IPS DF 4.7 (cell line): ENCODE data around the gene KIAA1549.

Source experiments
- DNase-seq: peaks from one replicate; pipeline ENCODE4 v3.0.0-alpha.2; 2013; ENCODE audit warnings: low spot score; ENCODE audit errors: extremely low read depth

Gene KIAA1549

GRCh38 chr7:138854115-138854645, 127.0 kb downstream of the KIAA1549 start:
- DNase-seq: no peak

- no peak for DNase-seq
Observed at GRCh38 chr7:138853448-138853847, 127.7 kb downstream of the KIAA1549 start.

- DNase-seq: no peak
Observed at GRCh38 chr7:138852469-138852868, 128.7 kb downstream of the KIAA1549 start.

- DNase-seq: no peak
Observed at GRCh38 chr7:138849701-138850100, 131.5 kb downstream of the KIAA1549 start.

- no peak for DNase-seq
Observed at GRCh38 chr7:138848056-138848980, 132.9 kb downstream of the KIAA1549 start.

- DNase-seq: no peak
Observed at GRCh38 chr7:138845711-138846110, 135.5 kb downstream of the KIAA1549 start.

- DNase-seq: no peak
Observed at GRCh38 chr7:138843632-138844580, 137.3 kb downstream of the KIAA1549 start.

- no peak for DNase-seq
Observed at GRCh38 chr7:138842111-138842510, 139.1 kb downstream of the KIAA1549 start.

- DNase-seq: no peak
Observed at GRCh38 chr7:138838166-138838565, 143.0 kb downstream of the KIAA1549 start.

- no peak for DNase-seq
Observed at GRCh38 chr7:138837627-138838026, 143.6 kb downstream of the KIAA1549 start.

GRCh38 chr7:138835087-138835486, 146.1 kb downstream of the KIAA1549 start:
- DNase-seq: no peak

GRCh38 chr7:138834583-138834982, 146.6 kb downstream of the KIAA1549 start:
- DNase-seq: no peak

GRCh38 chr7:138833596-138833995, 147.6 kb downstream of the KIAA1549 start:
- no peak for DNase-seq

GRCh38 chr7:138832966-138833365, 148.2 kb downstream of the KIAA1549 start:
- DNase-seq: no peak

- DNase-seq: no peak
Observed at GRCh38 chr7:138829335-138829734, 151.9 kb downstream of the KIAA1549 start.

- no peak for DNase-seq
Observed at GRCh38 chr7:138828302-138828701, 152.9 kb downstream of the KIAA1549 start.

- DNase-seq: no peak
Observed at GRCh38 chr7:138825049-138825721, 156.0 kb downstream of the KIAA1549 start.

GRCh38 chr7:138822867-138823535, 158.2 kb downstream of the KIAA1549 start:
- DNase-seq: no peak

GRCh38 chr7:138821912-138822311, 159.3 kb downstream of the KIAA1549 start:
- no peak for DNase-seq

GRCh38 chr7:138819625-138820024, 161.6 kb downstream of the KIAA1549 start:
- no peak for DNase-seq

GRCh38 chr7:138816650-138817049, 164.5 kb downstream of the KIAA1549 start:
- DNase-seq: no peak
